Right renal pelvis (tissue), 4 donors: ENCODE data around the gene CRNKL1. TPM values are rescaled to one million over a fixed set of nuclear protein-coding genes. Genes with fewer than 3 reads are reported as not detected.

Source experiments
- DNase-seq, 4 donors: peaks; one replicate each; pipeline ENCODE4 v3.0.0-alpha.2; 2013; ENCODE audit warnings: low read depth in 4 of 4, low spot score in 3 of 4, missing footprints in 1 of 4
- polyA plus RNA-seq, 4 donors: library from polyadenylated mRNA; unstranded; fragments of 120-200 nt; gene quantifications; one replicate each; pipeline ENCODE4 v1.2.1, GENCODE V29; 2013; ENCODE audit not compliant: insufficient read length in 4 of 4

The CRNKL1 gene
- polyA plus RNA-seq, 4 donors: 40.9 to 43.8 (median 43.1) TPM

GRCh38 chr20:20063941-20064702, 11.9 kb upstream of the CRNKL1 start:
- DNase-seq: no peak

GRCh38 chr20:20060234-20060998, 8.2 kb upstream of the CRNKL1 start:
- DNase-seq: no peak

GRCh38 chr20:20051767-20052073, 546 bp downstream of the CRNKL1 start:
- DNase-seq: no peak

GRCh38 chr20:20039752-20040387, 12.4 kb downstream of the CRNKL1 start:
- DNase-seq: no peak

- DNase-seq: no peak
Measured at GRCh38 chr20:20038586-20038985, 13.7 kb downstream of the CRNKL1 start.

GRCh38 chr20:20037960-20038359, 14.3 kb downstream of the CRNKL1 start:
- DNase-seq: no peak

- no peak for DNase-seq
Measured at GRCh38 chr20:20036756-20037155, 15.5 kb downstream of the CRNKL1 start.

- no peak for DNase-seq
Measured at GRCh38 chr20:20034486-20034885, 17.8 kb downstream of the CRNKL1 start.

- DNase-seq: no peak
Measured at GRCh38 chr20:20031790-20032189, 20.5 kb downstream of the CRNKL1 start.

GRCh38 chr20:20027284-20027683, 25.0 kb downstream of the CRNKL1 start:
- DNase-seq: no peak

- DNase-seq: no peak
Measured at GRCh38 chr20:20024942-20025341, 27.3 kb downstream of the CRNKL1 start.

GRCh38 chr20:20023395-20023794, 28.9 kb downstream of the CRNKL1 start:
- no peak for DNase-seq

- DNase-seq: no peak
Measured at GRCh38 chr20:20022498-20022897, 29.8 kb downstream of the CRNKL1 start.

GRCh38 chr20:20021835-20022234, 30.4 kb downstream of the CRNKL1 start:
- DNase-seq: no peak

- DNase-seq: no peak
Measured at GRCh38 chr20:20020908-20021307, 31.4 kb downstream of the CRNKL1 start.

- DNase-seq: no peak
Measured at GRCh38 chr20:20019123-20019522, 33.1 kb downstream of the CRNKL1 start.

GRCh38 chr20:20018366-20018765, 33.9 kb downstream of the CRNKL1 start:
- DNase-seq: no peak

- DNase-seq: no peak
Measured at GRCh38 chr20:20017844-20018185, 34.5 kb downstream of the CRNKL1 start.

- peak; percentile 79 to 86 (median 84) for DNase-seq
Measured at GRCh38 chr20:20017001-20017843, 35.0 kb downstream of the CRNKL1 start, which contains the start of gene NAA20. Gene NAA20 (plus strand): TSS chr20:20017362. CDS start chr20:20017397, 35 bp downstream.

- DNase-seq: no peak
Measured at GRCh38 chr20:20014659-20015058, 37.6 kb downstream of the CRNKL1 start.

GRCh38 chr20:20012541-20012940, 39.7 kb downstream of the CRNKL1 start:
- DNase-seq: no peak
